GM19035 (cell line): ENCODE results near the gene CDH1.
"Not testable (repeated sequence)": the region's sequence is repeated elsewhere in the genome, so short reads cannot be mapped to it uniquely, and the experiment has no call there.

Source experiments
- ATAC-seq: cut with Tn5 transposase; IDR thresholded peaks from one replicate; pipeline ENCODE4 v1.9.1; 2021; ENCODE audit not compliant: unreplicated experiment

Gene CDH1

DNA sequence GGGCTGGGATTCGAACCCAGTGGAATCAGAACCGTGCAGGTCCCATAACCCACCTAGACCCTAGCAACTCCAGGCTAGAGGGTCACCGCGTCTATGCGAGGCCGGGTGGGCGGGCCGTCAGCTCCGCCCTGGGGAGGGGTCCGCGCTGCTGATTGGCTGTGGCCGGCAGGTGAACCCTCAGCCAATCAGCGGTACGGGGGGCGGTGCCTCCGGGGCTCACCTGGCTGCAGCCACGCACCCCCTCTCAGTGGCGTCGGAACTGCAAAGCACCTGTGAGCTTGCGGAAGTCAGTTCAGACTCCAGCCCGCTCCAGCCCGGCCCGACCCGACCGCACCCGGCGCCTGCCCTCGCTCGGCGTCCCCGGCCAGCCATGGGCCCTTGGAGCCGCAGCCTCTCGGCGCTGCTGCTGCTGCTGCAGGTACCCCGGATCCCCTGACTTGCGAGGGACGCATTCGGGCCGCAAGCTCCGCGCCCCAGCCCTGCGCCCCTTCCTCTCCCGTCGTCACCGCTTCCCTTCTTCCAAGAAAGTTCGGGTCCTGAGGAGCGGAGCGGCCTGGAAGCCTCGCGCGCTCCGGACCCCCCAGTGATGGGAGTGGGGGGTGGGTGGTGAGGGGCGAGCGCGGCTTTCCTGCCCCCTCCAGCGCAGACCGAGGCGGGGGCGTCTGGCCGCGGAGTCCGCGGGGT, at the start of gene CDH1:
TSS of gene CDH1 (plus strand) at position 247 of the 684 bp plus-strand sequence. CDS start at position 371, 124 bp downstream.
- ATAC-seq, result no peak

GRCh38 chr16:68689921-68690320, 47.2 kb upstream of the CDH1 start:
- ATAC-seq, result no peak

DNA sequence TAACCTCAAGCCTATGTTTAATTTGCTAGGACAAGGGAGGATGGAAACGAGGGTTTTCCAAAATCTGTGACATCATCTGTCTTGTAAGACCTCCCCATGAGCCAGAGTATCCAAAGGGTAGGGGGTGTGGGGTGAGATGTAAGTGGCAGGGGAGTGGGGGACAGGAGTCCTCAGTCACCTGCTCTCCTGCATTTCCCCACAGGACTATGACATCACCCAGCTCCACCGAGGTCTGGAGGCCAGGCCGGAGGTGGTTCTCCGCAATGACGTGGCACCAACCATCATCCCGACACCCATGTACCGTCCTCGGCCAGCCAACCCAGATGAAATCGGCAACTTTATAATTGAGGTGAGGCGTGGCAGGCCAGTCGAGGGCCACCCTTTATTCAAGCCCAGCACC, 41.5 kb upstream of the CDH1 start:
- ATAC-seq, result no peak

DNA sequence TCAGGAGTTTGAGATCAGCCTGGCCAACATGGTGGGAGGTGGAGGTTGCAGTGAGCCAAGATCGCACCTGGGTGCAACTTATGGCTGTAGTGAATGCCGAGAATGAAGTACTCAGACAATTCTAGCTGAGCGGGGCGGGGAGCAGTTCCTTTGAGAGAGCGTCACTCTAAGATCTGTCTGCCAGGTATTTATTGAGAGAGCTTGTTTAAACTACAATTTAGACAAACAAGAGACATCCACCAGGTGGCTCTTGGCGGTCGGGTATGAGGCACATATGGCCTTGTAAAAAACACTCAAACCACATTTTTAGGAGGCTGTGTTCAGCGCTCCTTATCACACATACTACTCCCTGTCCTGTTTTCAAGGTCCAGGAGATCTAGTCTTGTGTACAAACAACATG, 40.6 kb upstream of the CDH1 start:
- ATAC-seq, result no peak

GRCh38 chr16:68698091-68698490, 39.0 kb upstream of the CDH1 start:
- no peak for ATAC-seq

DNA sequence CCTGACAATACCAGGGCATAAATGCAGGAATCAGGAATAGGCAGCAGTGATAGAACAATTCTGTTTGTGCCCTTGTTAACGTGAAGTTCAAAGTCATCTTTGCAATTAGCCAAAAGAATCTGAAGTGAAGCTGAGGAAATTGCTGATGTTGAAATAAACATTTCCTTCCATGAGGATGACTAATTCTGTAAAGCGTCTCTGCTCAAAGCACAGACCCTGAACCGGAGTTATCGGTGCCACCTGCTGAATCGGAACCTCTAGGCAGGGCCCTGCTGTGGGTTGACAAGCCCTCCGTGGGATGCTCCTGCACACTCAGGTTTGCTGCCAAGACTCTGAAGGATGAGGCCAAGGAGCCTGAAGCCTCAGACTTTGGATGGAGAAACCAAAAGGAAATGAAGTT, 37.0 kb upstream of the CDH1 start:
- no peak for ATAC-seq

DNA sequence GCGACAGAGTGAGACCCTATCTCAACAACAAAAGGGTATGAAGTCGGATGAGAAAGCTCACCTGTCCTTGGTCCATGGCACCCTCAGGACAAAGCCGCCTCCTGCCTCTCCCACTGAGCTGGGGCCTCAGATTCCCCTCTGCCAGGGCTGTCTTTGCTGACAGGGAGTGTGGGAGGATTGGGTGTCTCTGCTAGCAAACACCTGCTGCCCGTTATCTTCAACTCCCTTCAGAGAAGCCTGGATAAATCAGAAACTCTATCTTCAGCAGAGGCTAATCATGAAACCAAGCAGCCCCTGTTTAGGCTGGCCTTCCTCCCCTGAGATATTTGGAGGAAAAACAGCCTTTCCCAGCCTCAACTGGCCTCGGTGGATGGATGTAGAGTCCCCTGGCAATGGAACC, 36.3 kb upstream of the CDH1 start:
- ATAC-seq, result no peak

- no peak for ATAC-seq
Observed at GRCh38 chr16:68704232-68704867, 32.7 kb upstream of the CDH1 start.

DNA sequence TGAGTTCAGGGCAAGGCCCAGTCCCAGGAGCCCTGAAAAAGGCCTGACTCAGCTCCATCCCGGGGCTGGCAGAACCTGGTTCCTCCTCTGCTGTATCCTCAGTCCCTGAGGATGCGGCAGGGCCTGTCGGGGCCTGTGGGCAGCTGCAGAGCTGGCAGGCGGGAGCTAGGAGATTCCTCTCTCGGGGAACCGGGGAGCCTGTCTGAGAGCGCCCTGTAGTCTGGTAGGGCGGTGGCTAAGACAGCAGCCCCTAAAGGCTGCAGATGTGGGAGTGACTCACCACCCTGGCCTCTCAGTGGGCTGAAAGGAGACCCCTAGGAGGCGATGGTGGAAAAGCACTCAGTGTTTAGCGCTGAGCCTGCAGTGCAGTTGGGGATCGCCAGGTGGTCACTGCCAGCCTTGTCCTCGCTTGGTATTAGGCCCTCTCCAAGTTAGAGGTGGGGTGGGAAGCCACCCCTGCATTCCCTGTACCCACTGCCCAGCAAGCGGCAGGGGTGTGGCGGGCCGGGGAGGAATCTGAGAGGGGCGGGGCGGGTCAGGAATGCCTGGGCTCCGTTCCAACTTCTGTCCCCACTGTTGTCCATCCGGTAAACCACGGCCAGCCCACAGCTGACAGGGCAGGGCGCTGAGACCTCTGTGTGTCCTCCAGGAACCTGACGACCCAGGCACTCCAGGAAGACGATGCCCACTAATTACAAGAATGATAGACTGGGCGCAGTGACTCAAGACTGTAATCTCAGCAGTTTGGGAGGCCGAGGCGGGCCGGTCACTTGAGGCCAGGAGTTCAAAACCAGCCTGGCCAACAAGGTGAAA, 29.5 kb upstream of the CDH1 start:
- no peak for ATAC-seq

- ATAC-seq, result no peak
Observed at GRCh38 chr16:68710211-68710610, 26.9 kb upstream of the CDH1 start.

- no peak for ATAC-seq
Observed at GRCh38 chr16:68711421-68712139, 25.5 kb upstream of the CDH1 start.

GRCh38 chr16:68713361-68713760, 23.7 kb upstream of the CDH1 start:
- no peak for ATAC-seq

GRCh38 chr16:68715471-68715870, 21.6 kb upstream of the CDH1 start:
- no peak for ATAC-seq

DNA sequence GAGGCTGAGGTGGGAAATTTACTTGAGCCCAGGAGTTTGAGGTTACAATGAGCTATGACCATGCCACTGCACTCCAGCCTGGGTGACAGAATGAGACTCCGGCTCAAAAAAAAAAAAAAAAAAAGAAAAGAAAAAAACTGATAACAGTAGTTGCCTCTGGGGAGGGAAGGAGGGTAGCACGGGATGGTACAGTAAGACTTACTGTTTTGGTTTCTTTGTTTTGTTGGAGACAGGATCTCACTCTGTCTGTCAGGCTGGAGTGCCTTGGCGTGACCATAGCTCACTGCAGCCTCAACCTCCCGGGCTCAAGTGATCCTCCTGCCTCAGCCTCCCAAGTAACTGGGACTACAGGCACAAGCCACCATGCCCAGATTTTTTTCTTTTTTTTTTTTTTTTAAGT, 20.6 kb upstream of the CDH1 start:
- not testable (repeated sequence) for ATAC-seq

DNA sequence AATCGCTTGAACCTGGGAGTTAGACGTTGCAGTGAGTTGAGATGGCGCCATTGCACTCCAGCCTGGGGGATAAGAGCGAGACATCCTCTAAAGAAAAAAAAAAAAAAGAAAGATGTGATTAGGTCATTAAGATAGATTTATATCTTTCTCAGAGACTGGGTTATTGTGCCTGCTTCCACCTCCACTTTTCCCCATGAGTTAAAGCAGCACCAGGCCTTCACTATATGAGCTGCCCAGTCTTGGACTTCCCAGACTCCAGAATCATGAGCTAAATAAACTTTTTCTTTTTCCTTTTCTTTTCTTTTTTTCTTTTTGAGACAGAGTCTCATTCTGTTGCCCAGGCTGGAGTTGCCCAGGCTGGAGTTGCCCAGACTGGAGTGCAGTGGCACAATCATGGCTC, 19.4 kb upstream of the CDH1 start:
- no peak for ATAC-seq

GRCh38 chr16:68718590-68718989, 18.5 kb upstream of the CDH1 start:
- no peak for ATAC-seq

- ATAC-seq, result peak; percentile 82
Observed at GRCh38 chr16:68719993-68720489, 17.1 kb upstream of the CDH1 start.

- no peak for ATAC-seq
Observed at GRCh38 chr16:68722119-68723024, 14.7 kb upstream of the CDH1 start.

GRCh38 chr16:68724797-68725196, 12.3 kb upstream of the CDH1 start:
- no peak for ATAC-seq

- ATAC-seq, result no peak
Observed at GRCh38 chr16:68728523-68728922, 8.6 kb upstream of the CDH1 start.
